ENCODE data around the gene APBA2. TPM values are rescaled to one million over a fixed set of nuclear protein-coding genes. Genes with fewer than 3 reads are reported as not detected.

The APBA2 gene
- 27.8 and 33.0 TPM in 2 replicates for total RNA-seq (2012; rRNA removed)
- polyA plus RNA-seq (2012; rRNA removed) = 21.7 and 26.5 TPM in 2 replicates
- polyA plus RNA-seq (2012; cell fraction: cytosol; rRNA removed) = 14.7 and 25.1 TPM in 2 replicates
- 35.8 and 49.9 TPM in 2 replicates for polyA plus RNA-seq (2012; cell fraction: nucleus; rRNA removed; ENCODE audit: low replicate concordance)
- Bru-seq, nascent RNA = percentile 70 among the genes with signal in this experiment
- percentile 57 among the genes with signal in this experiment for BruChase-seq, experiment 1, labeled RNA remaining after a 6-hour chase
- BruChase-seq, experiment 2, labeled RNA remaining after a 2-hour chase = percentile 57 among the genes with signal in this experiment
- long read RNA-seq, partial matches to known transcripts = 12 of 62 reads
- long read RNA-seq, other reads (novel, unspliced or antisense) = 49 of 62 reads

- DNase-seq = peak; percentile 41
- 0 out of 2 replicates have a peak within 1 kb of the TSS, but pooled peaks have one; percentile 41 for H3K14ac ChIP-seq (replicated peaks; ENCODE audit: low read depth, low read length)
- peak within 1 kb of the TSS; percentile 57 for H2BK5ac ChIP-seq (ENCODE audit: low read depth, low read length, poor library complexity, severe bottlenecking)
- peaks cover 8% of the 10 kb centered on the region; the same call in 1 of the 2 replicates for H3K4me1 ChIP-seq (ENCODE audit: control insufficient read depth, insufficient read depth, low read length)
- peak within 1 kb of the TSS; percentile 52 for H3K4ac ChIP-seq (ENCODE audit: low read depth, low read length)
- ATAC-seq (ENCODE audit: low read depth) = peak; percentile 63
- peak within 1 kb of the TSS; percentile 28 for H2AK5ac ChIP-seq (ENCODE audit: low read depth, low read length)
- H2AK9ac ChIP-seq (replicated peaks; ENCODE audit: low read depth, low read length, poor library complexity) = peak within 1 kb of the TSS; percentile 90
- no peaks in the 10 kb centered on the region for H3K27me3 ChIP-seq (ENCODE audit: control insufficient read depth, insufficient read depth, low read length)
- dilution Hi-C loops (cut with HindIII; ENCODE audit: low sequenced_read_pairs, unreplicated experiment) (no loop called here), in situ Hi-C loops (cut with MboI; ENCODE audit: low sequenced_read_pairs) (loop anchor here (10.0 kb wide), 1 partner anchor 89 kb away; no protein-coding TSS in a partner anchor), intact Hi-C loops (cut with micrococcal nuclease) (no loop called here)
- no TSS peak for BruUV-seq (replicated peaks)
- peaks cover 9% of the 10 kb centered on the region; the same call in 1 of the 2 replicates for H3K9me1 ChIP-seq (ENCODE audit: insufficient read depth, low read length)
- H3K23ac ChIP-seq (ENCODE audit: low read depth, low read length) = peak within 1 kb of the TSS; percentile 88
- H3K9ac ChIP-seq (ENCODE audit: low read depth, low read length) = peak within 1 kb of the TSS; percentile 72
- TF ChIP-seq FOS (IDR thresholded peaks at IDR 0.05; ENCODE audit: low read depth, low read length) (peak; percentile 17; the same call in 1 of the 2 replicates), CEBPB (IDR thresholded peaks at IDR 0.05; ENCODE audit: low read depth, low read length) (no peak), SMC3 (IDR thresholded peaks at IDR 0.05; ENCODE audit: low read depth, low read length) (no peak), CTCF (conservative IDR thresholded peaks at IDR 0.05; ENCODE audit: low read depth, low read length) (0 out of 2 replicates have a peak, but pooled peaks have one; percentile 15), NFE2L2 (IDR thresholded peaks at IDR 0.05; ENCODE audit: low read depth, low read length) (no peak)
- peak within 1 kb of the TSS; percentile 98 for H3K4me2 ChIP-seq (ENCODE audit: low read depth, low read length)
- no peaks in the 10 kb centered on the region for H3K36me3 ChIP-seq (ENCODE audit: control insufficient read depth, insufficient read depth, low read length)
- no peaks in the 10 kb centered on the region for H3K9me3 ChIP-seq (ENCODE audit: control insufficient read depth, insufficient read depth, low read length)
- H3K79me1 ChIP-seq (ENCODE audit: low read depth in 1 of 2, low read length in 2 of 2) = peaks cover 9 to 43% of the 10 kb centered on the region in 2 experiments; a peak in 3 of 4 replicates
- peak within 1 kb of the TSS; percentile 69 to 90; a peak in 3 of 4 replicates for H4K8ac ChIP-seq (ENCODE audit: low read depth in 2 of 2, low read length in 2 of 2)
- H3K18ac ChIP-seq (ENCODE audit: low read depth, low read length) = peak within 1 kb of the TSS; percentile 25; the same call in 1 of the 2 replicates
- H3K4me3 ChIP-seq (ENCODE audit: insufficient read depth, low read depth, low read length) = peak within 1 kb of the TSS; percentile 86
- peak within 1 kb of the TSS; percentile 89 for H2AFZ ChIP-seq (replicated peaks; ENCODE audit: low read length, poor library complexity)
- peak within 1 kb of the TSS; percentile 59; the same call in 1 of the 2 replicates for H3K27ac ChIP-seq (ENCODE audit: insufficient read depth, low read length)
- POLR2A ChIA-PET (ENCODE audit: unreplicated experiment) = no interaction called here
- H2BK15ac ChIP-seq (ENCODE audit: low read depth, low read length) = no peak within 1 kb of the TSS
- 1% methylated on average over 35 of the region's 109 CpGs; no CpG with 5 or more reads in 1 of the 2 experiments for WGBS, 2 experiments (ENCODE audit: extremely low coverage in 2 of 2, insufficient read length in 1 of 2)
- peak within 1 kb of the TSS; percentile 11; the same call in 1 of the 2 replicates for H3K56ac ChIP-seq (ENCODE audit: extremely low read depth, insufficient read depth, low read length)
- H2BK120ac ChIP-seq (ENCODE audit: low read depth, low read length) = peak within 1 kb of the TSS; percentile 23
- peak within 1 kb of the TSS; percentile 57 for H4K5ac ChIP-seq (ENCODE audit: low read depth, low read length)
- peak within 1 kb of the TSS; percentile 49; the same call in 1 of the 2 replicates for H4K91ac ChIP-seq (ENCODE audit: insufficient read depth, low read depth, low read length)
- H4K20me1 ChIP-seq (ENCODE audit: insufficient read depth, low read length) = peaks cover 7% of the 10 kb centered on the region; the same call in 1 of the 2 replicates
- CTCF ChIA-PET = no interaction called here
- no peak within 1 kb of the TSS for H2BK20ac ChIP-seq (ENCODE audit: low read depth, low read length)
These were observed at the start of gene APBA2 for GRCh38 chr15:28885630-28886430. TSS of gene APBA2 (plus strand) at chr15:28885974. CDS start at chr15:29053885, 167,911 bp downstream.
